HEK293 (cell line): ENCODE data around the gene ST8SIA5.

Experiments used
- CTCF ChIA-PET: fragments of 350-600 bp; formaldehyde crosslinking; extraction: SDS; loops from one replicate; lab custom pipeline; 2021; ENCODE audit warnings: antibody characterized with exemption; lab: Yijun Ruan, JAX
- POLR2A ChIA-PET: fragments of 300-600 bp; formaldehyde crosslinking; extraction: SDS; loops from one replicate; lab custom pipeline; 2020; ENCODE audit warnings: antibody characterized with exemption, inconsistent platforms; lab: Yijun Ruan, JAX
- H3K27ac ChIP-seq: fragments of 200-500 bp; sonication (Bioruptor generic); 2 replicates; pipeline ENCODE4 v1.5.1; 2014; ENCODE audit warnings: low read depth, low read length, control low read depth, inconsistent platforms; ENCODE audit errors: extremely low read depth
- H3K36me3 ChIP-seq, 2 experiments: fragments of 200-500 bp in 1 of 2; sonication (Bioruptor generic) in 1 of 2; 1 replicate in 1 of 2; 2 replicates in 1 of 2; pipeline ENCODE4 v1.5.1; 2014 to 2017; ENCODE audit warnings: inconsistent platforms in 2 of 2, low read length in 2 of 2; ENCODE audit not compliant: control insufficient read depth in 2 of 2, insufficient read depth in 1 of 2
- H3K4me1 ChIP-seq: fragments of 200-500 bp; sonication (Bioruptor generic); 2 replicates; pipeline ENCODE4 v1.5.1; 2014; ENCODE audit warnings: mild to moderate bottlenecking, low read length, inconsistent platforms; ENCODE audit not compliant: control insufficient read depth, insufficient read depth
- H3K4me3 ChIP-seq: 2 replicates; pipeline ENCODE4 v1.5.1; 2011; ENCODE audit warnings: low read depth, mild to moderate bottlenecking, control low read depth, low read length, moderate library complexity
- H3K9me3 ChIP-seq: fragments of 200-500 bp; sonication (Bioruptor generic); 2 replicates; pipeline ENCODE4 v1.5.1; 2014; ENCODE audit warnings: low read depth, low read length, inconsistent platforms; ENCODE audit not compliant: control insufficient read depth, insufficient read depth
- BCL11B ChIP-seq: fragments of 450-650 bp; formaldehyde crosslinking; IDR thresholded peaks from 2 replicates; pipeline ENCODE4 v1.5.1; 2016; ENCODE audit warnings: low read depth, missing biosample characterization, missing genetic modification characterization
- HIC1 ChIP-seq: fragments of 450-650 bp; formaldehyde crosslinking; IDR thresholded peaks from 2 replicates; pipeline ENCODE4 v1.5.1; 2016; ENCODE audit warnings: missing biosample characterization, missing genetic modification characterization
- KLF8 ChIP-seq: fragments of 450-650 bp; formaldehyde crosslinking; IDR thresholded peaks from 2 replicates; pipeline ENCODE4 v1.5.1; 2016; ENCODE audit warnings: missing biosample characterization, missing genetic modification characterization
- MYNN ChIP-seq: fragments of 450-650 bp; formaldehyde crosslinking; IDR thresholded peaks from 2 replicates; pipeline ENCODE4 v1.5.1; 2016; ENCODE audit warnings: missing biosample characterization, missing genetic modification characterization, borderline replicate concordance
- SP7 ChIP-seq: fragments of 450-650 bp; formaldehyde crosslinking; IDR thresholded peaks from 2 replicates; pipeline ENCODE4 v1.5.1; 2016; ENCODE audit warnings: missing biosample characterization, missing genetic modification characterization
- ZBTB11 ChIP-seq: fragments of 450-650 bp; formaldehyde crosslinking; conservative IDR thresholded peaks from 2 replicates; pipeline ENCODE4 v1.5.1; 2016; ENCODE audit warnings: low read depth, missing biosample characterization, missing genetic modification characterization
- ZBTB48 ChIP-seq: fragments of 450-650 bp; formaldehyde crosslinking; IDR thresholded peaks from 2 replicates; pipeline ENCODE4 v1.5.1; 2016; ENCODE audit warnings: missing biosample characterization, missing genetic modification characterization
- ZBTB7A ChIP-seq: fragments of 450-650 bp; formaldehyde crosslinking; IDR thresholded peaks from 2 replicates; pipeline ENCODE4 v1.5.1; 2016; ENCODE audit warnings: low read depth, missing biosample characterization, missing genetic modification characterization
- ZNF112 ChIP-seq: fragments of 450-650 bp; formaldehyde crosslinking; IDR thresholded peaks from 2 replicates; pipeline ENCODE4 v1.5.0; 2017; ENCODE audit warnings: missing biosample characterization, missing genetic modification characterization
- ZNF211 ChIP-seq: fragments of 450-650 bp; formaldehyde crosslinking; IDR thresholded peaks from 2 replicates; pipeline ENCODE4 v1.5.1; 2016; ENCODE audit warnings: low read depth, missing biosample characterization, missing genetic modification characterization
- ZNF248 ChIP-seq: fragments of 450-650 bp; formaldehyde crosslinking; IDR thresholded peaks from 2 replicates; pipeline ENCODE4 v1.5.1; 2017; ENCODE audit warnings: missing biosample characterization, missing genetic modification characterization
- ZNF521 ChIP-seq: fragments of 450-650 bp; formaldehyde crosslinking; IDR thresholded peaks from 2 replicates; pipeline ENCODE4 v1.5.1; 2017; ENCODE audit warnings: missing biosample characterization, mild to moderate bottlenecking, missing genetic modification characterization
- ZNF529 ChIP-seq: fragments of 450-650 bp; formaldehyde crosslinking; IDR thresholded peaks from 2 replicates; pipeline ENCODE4 v1.5.1; 2017; ENCODE audit warnings: missing genetic modification characterization, missing biosample characterization; ENCODE audit not compliant: insufficient replicate concordance
- ZNF530 ChIP-seq: fragments of 450-650 bp; formaldehyde crosslinking; IDR thresholded peaks from 2 replicates; pipeline ENCODE4 v1.5.1; 2016; ENCODE audit warnings: low read depth, missing biosample characterization, missing genetic modification characterization
- ZNF561 ChIP-seq: fragments of 450-650 bp; IDR thresholded peaks from 2 replicates; pipeline ENCODE4 v1.5.1; 2018; ENCODE audit warnings: missing biosample characterization, missing genetic modification characterization, borderline replicate concordance
- ZNF843 ChIP-seq: fragments of 450-650 bp; formaldehyde crosslinking; IDR thresholded peaks from 2 replicates; pipeline ENCODE4 v1.5.1; 2016; ENCODE audit warnings: missing biosample characterization, missing genetic modification characterization
- ZSCAN18 ChIP-seq: fragments of 450-650 bp; formaldehyde crosslinking; IDR thresholded peaks from 2 replicates; pipeline ENCODE4 v1.5.1; 2016; ENCODE audit warnings: missing biosample characterization, missing genetic modification characterization
- TF ChIP-seq, protein P1 (sequence below): fragments of 450-650 bp; formaldehyde crosslinking; IDR thresholded peaks from 2 replicates; pipeline ENCODE4 v1.5.1; 2017; ENCODE audit warnings: missing biosample characterization, missing genetic modification characterization

ST8SIA5 gene

GRCh38 chr18:46722051-46722450 is 34.8 kb downstream of the ST8SIA5 start:
- ChIA-PET POLR2A (no interaction called here), CTCF (no interaction called here)
- no peak overlapping the region for H3K27ac ChIP-seq
- no peaks in the 10 kb centered on the region for H3K36me3 ChIP-seq
- no peaks in the 10 kb centered on the region for H3K4me1 ChIP-seq
- H3K4me3 ChIP-seq, result no peak overlapping the region
- no peak for TF ChIP-seq ZNF211 (tag by site-specific recombination)
- TF ChIP-seq, all 188 proteins: peak for 0
- no peaks in the 10 kb centered on the region for H3K9me3 ChIP-seq

GRCh38 chr18:46721331-46721730 is 35.5 kb downstream of the ST8SIA5 start:
- Histone ChIP-seq H3K4me3 (no peak overlapping the region), H3K27ac (no peak overlapping the region), H3K4me1 (no peaks in the 10 kb centered on the region), H3K36me3 (no peaks in the 10 kb centered on the region), H3K9me3 (no peaks in the 10 kb centered on the region)
- CTCF ChIA-PET, result no interaction called here
- TF ChIP-seq ZNF561 (tag by site-specific recombination) (no peak), ZNF529 (tag by site-specific recombination) (no peak), ZBTB11 (no peak), ZNF112 (tag by site-specific recombination) (no peak), ZBTB48 (no peak), ZNF530 (tag by site-specific recombination) (no peak), SP7 (no peak), ZNF521 (tag by site-specific recombination) (no peak), KLF8 (tag by site-specific recombination) (no peak), ZNF843 (no peak), BCL11B (tag by site-specific recombination) (no peak), ZBTB7A (tag by site-specific recombination) (no peak), HIC1 (tag by site-specific recombination) (no peak)
- TF ChIP-seq, protein P1, sequence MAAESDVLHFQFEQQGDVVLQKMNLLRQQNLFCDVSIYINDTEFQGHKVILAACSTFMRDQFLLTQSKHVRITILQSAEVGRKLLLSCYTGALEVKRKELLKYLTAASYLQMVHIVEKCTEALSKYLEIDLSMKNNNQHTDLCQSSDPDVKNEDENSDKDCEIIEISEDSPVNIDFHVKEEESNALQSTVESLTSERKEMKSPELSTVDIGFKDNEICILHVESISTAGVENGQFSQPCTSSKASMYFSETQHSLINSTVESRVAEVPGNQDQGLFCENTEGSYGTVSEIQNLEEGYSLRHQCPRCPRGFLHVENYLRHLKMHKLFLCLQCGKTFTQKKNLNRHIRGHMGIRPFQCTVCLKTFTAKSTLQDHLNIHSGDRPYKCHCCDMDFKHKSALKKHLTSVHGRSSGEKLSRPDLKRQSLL (tag by site-specific recombination), result no peak
- POLR2A ChIA-PET, result no interaction called here

DNA sequence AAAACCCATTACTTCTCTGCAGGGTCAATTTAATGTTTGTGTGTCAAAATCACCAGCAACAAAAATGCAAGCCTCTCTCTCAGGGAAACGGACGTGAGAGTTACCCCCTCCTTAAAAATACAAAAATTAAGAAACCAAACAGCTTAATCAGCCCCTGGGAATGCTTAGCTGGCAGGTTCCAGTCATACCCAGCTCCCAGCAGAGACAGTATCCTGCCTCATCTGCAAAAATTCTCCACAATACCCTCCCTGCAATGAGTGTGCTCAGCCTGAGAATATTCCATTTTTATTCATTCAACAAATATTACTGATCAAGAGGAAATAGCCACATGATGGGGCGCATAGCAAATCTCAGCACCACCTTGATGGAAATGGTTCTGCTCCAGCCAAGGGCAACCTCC is 36.3 kb downstream of the ST8SIA5 start:
- ChIA-PET POLR2A (no interaction called here), CTCF (no interaction called here)
- TF ChIP-seq ZSCAN18 (tag by site-specific recombination) (no peak), MYNN (tag by site-specific recombination) (no peak), ZNF248 (no peak)
- Histone ChIP-seq H3K36me3 (no peaks in the 10 kb centered on the region), H3K27ac (no peak overlapping the region), H3K4me1 (no peaks in the 10 kb centered on the region), H3K9me3 (no peaks in the 10 kb centered on the region), H3K4me3 (no peak overlapping the region)
